ENCODE data around the gene PCNX1.

Gene PCNX1

GRCh38 chr14:71163050-71163841 lies 256.0 kb downstream of the PCNX1 start:
- no peak for DNase-seq (ENCODE audit: low spot score)

DNA sequence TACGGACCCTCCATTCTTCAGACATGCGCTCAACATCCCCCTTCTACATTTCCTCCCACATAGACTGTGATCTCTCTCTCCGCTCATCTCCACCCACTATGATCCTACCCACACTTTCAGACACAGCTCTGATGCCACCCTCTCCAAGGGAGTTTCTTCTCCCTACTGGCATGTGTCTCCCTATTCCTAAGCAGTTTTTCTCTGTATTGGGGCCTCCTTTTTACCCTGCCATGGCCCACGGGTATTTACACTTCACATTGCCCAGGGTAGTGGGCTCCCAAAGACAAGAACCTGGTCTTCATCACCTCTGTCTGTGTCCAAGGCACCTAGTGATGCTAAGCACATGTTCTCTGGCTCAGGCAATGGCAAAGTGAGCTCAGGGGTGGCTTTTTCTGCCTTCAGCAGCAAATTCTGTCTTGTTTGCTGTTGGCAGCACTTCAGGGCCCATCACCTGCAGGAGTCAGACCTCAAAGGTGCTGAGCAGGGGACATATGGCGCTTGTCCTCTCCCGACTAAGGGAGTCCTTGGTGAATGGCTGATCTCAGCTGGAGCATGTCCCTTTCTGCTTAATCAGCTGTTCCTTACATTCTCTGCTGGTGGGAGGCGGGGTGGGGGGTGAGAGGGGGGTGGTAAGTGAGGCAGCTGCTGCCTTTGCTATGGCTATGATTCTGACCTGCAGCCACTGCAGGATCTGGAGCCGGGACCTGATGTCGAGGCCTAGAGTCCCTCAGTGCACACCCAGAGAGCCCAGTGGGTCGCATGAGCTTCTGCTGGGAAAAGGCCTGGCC lies 256.8 kb downstream of the PCNX1 start:
- DNase-seq (ENCODE audit: low spot score), result no peak
